MM.1S (cell line): ENCODE measurements around the gene LRCH2.

ENCODE experiments used
- EZH2 ChIP-seq: fragments of 300-600 bp; sonication (generic); optimal IDR thresholded peaks from 2 replicates; pipeline ENCODE3; 2017; ENCODE audit warnings: low read depth, mild to moderate bottlenecking, antibody characterized with exemption, low read length, mixed read lengths
- EZH2phosphoT487 ChIP-seq: fragments of 300-600 bp; sonication (generic); IDR thresholded peaks from 2 replicates; pipeline ENCODE4 v1.6.1; 2018; ENCODE audit warnings: antibody characterized with exemption, low read length
- TF ChIP-seq, protein P1 (sequence below): fragments of 300-600 bp; sonication (generic); IDR thresholded peaks from 2 replicates; pipeline ENCODE4 v1.5.1; 2016; ENCODE audit warnings: antibody characterized with exemption, low read length, mixed read lengths

DNA sequence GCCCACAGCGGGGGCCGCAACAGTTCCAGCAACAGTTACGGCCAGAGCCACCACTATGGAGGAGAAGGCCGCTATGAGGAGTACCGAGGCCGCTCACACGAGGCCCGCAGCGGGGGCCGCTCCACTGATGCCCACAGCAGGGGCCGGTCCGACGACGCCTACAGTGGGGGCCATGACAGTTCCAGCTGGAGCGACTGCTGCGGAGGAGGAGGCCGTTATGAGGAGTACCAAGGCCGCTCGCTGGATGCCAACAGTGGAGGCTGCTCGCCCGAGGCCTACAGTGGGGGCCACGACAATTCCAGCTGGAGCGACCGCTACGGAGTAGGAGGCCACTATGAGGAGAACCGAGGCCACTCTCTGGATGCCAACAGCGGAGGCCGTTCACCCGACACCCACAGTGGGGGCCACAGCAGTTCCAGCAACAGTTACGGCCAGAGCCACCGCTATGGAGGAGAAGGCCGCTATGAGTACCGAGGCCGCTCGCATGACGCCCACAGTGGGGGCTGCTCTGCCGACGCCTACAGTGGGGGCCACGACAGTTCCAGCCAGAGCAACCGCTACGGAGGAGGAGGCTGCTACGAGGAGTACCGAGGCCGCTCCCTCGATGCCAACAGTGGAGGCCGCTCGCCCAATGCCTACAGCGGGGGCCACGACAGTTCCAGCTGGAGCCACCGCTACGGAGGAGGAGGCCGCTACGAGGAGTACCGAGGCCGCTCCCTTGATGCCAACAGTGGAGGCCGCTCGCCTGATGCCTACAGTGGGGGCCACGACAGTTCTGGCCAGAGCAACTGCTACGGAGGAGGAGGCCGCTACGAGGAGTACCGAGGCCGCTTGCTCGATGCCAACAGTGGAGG is 43.0 kb downstream of the LRCH2 start:
- TF ChIP-seq, protein P1, sequence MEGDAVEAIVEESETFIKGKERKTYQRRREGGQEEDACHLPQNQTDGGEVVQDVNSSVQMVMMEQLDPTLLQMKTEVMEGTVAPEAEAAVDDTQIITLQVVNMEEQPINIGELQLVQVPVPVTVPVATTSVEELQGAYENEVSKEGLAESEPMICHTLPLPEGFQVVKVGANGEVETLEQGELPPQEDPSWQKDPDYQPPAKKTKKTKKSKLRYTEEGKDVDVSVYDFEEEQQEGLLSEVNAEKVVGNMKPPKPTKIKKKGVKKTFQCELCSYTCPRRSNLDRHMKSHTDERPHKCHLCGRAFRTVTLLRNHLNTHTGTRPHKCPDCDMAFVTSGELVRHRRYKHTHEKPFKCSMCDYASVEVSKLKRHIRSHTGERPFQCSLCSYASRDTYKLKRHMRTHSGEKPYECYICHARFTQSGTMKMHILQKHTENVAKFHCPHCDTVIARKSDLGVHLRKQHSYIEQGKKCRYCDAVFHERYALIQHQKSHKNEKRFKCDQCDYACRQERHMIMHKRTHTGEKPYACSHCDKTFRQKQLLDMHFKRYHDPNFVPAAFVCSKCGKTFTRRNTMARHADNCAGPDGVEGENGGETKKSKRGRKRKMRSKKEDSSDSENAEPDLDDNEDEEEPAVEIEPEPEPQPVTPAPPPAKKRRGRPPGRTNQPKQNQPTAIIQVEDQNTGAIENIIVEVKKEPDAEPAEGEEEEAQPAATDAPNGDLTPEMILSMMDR = no peak
- TF ChIP-seq EZH2phosphoT487 = no peak
- TF ChIP-seq EZH2 = no peak
